GM21825 (cell line): ENCODE data around the gene SPRY4.
"Not testable (repeated sequence)": the region's sequence is repeated elsewhere in the genome, so short reads cannot be mapped to it uniquely, and the experiment has no call there.

ENCODE experiments used
- ATAC-seq: cut with Tn5 transposase; IDR thresholded peaks from one replicate; pipeline ENCODE4 v1.9.1; 2021; ENCODE audit warnings: mild to moderate bottlenecking, moderate library complexity; ENCODE audit not compliant: unreplicated experiment

Gene SPRY4

DNA sequence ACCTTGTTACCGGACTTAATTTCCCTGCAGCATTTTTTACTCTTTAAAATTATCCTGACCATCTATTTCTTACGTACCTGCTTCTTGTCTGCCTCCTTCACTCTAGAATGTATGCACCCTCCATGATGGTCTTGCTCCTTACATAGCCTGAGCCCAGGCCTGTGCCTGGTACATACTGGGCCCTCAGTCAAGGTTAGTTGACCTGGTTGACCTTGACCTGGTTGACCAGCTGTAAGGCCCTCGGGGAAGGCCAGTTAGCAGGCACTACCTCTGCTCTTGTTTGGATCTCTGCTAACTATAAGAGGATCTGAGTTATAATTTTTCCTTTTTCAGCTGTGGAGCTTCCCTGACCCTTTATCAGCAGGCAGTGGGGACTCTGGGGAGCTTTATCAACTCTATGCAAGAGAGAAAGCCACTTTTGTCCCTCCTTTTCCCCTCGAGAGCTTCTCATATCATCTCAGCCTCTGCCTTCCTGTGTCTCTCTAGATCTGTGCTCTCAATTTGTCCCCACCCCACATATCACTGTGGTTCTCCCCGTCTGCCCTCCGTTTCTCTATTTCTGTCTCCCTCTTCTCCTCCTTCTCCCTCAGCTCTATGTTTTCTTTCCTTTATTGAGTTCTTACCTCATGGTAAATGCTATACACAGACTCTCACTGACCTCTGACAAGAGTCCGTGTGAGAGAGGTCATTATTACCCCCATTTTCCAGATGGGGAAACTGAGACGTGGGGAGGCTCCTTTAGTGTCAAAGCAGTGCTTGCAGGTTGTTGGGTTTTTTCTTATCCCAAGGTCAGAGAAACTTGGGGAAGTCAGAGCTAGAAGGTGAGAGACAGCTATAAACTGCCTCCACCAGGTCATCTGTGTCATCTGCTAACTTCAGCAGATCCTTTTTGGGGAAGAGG, 28.6 kb downstream of the SPRY4 start:
- ATAC-seq: no peak

DNA sequence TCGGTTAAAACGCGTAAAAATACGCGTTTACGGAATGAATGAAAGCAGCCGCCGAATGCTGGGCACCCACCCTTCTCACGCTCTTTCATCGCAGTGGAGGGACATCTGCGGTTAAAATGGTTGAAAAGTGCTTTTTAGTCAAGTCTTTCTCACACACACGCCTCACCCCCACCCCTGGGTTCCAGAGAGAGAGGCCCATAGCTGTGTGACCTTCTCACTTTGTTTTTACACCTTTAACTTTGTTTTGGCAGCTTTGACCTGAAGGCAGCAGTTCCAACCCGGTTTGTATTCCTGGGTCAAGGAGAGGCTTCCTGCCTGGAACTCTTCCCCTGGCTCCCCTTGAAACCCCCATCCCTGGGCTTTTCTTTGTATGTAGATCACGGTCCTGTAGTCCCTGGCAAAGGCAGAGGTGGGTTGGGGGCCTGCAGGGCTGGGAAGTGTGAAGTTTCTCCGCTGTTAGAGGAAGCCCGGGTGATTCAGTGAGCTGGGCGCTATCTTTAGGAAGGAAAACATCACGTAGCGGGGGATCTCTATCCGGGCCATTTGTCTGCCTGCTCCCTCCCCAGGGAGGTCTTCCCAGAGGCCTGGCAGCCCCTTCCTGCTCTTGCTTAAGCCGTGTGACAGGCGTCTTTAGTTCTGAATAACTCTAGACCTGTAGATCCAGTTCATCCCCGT, 29.6 kb downstream of the SPRY4 start:
- ATAC-seq: no peak

DNA sequence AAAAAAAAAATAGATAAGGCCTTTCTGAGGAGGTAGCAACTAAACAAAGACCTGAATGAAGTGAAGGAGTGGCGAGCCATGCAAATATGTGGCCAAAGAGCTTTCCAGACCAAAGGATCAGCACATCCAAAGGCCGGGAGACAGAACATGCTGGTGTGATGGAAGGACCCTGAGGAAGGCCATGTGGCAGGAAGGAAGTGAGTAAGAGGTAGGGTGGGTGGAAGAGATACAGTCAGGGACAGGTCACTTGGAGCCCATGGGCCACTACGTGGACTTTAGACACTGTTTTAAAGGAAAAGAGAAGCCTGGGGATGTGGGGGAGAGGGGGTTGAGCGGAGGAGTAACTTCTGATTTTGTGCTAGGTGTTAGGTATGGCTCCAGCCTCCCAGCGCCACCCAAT, 31.3 kb downstream of the SPRY4 start:
- no peak for ATAC-seq

DNA sequence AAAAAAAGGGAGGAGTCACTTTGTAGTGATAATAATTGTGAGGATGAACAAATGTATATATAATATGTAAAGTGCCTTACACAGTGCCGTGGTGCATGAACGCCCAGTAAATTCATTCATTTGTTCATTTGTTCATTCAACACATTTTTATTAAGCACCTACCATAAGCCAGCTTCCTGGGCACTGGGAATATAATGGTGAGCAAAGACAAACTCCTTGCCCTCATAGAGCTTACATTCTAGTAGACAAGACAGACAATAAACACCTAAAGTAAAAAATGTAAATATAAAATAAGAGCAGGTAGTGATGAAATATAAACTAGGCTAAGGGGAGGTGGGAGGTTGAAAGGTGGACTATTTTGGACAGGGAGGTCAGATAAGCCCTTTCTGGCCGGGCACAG, 32.0 kb downstream of the SPRY4 start:
- ATAC-seq: no peak

DNA sequence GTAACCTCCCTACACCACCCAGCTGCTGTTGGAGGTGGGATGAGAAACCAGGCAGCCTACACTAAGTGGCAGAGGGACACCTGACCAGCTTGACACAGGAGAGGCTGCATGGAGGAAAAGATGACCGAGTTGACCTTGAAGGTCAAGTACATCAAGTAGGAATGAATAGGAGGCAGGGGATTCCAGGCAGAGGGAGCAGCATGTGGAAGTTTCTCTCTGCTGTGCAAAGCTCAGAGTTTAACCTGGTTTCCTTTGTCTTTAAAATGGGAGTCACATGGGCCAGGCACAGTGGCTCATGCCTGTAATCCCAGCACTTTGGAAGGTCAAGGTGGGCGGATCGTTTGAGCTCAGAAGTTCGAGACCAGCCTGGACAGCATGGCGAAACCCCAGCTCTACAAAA, 32.6 kb downstream of the SPRY4 start:
- ATAC-seq: no peak

DNA sequence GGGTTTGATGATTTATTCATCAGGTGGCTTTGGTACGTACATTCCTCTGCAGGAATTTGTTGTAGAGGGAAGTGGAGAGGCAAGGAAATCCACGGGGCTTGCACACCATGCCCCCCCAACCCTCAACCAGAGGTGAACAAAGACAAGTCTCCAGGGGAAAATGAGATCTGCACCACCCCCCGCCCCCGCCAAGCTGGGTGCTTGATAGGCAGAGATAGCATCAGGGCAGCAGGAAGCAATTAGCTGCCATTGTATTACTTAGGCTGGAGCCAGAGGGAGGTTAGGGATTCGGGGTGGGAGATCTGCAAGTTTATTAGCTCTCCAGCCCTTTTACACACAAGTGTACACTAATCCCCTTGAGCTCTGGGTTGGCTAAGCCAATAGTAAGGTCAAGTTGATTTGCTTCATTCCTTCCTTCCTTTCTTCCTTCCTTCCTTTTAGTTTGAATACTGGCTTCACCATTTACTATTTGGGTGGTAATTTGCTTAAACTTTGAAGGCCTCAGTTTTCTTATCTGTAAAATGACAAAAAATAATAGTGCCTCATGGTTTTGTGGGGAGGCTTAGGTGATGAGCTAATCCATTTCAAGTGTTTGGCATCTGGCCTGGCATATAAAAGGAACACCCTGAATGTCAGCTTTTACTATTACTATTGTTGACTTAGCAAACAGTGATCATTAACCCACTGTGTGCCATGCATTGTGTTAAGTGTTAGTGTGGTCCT, 34.1 kb downstream of the SPRY4 start:
- ATAC-seq: no peak

DNA sequence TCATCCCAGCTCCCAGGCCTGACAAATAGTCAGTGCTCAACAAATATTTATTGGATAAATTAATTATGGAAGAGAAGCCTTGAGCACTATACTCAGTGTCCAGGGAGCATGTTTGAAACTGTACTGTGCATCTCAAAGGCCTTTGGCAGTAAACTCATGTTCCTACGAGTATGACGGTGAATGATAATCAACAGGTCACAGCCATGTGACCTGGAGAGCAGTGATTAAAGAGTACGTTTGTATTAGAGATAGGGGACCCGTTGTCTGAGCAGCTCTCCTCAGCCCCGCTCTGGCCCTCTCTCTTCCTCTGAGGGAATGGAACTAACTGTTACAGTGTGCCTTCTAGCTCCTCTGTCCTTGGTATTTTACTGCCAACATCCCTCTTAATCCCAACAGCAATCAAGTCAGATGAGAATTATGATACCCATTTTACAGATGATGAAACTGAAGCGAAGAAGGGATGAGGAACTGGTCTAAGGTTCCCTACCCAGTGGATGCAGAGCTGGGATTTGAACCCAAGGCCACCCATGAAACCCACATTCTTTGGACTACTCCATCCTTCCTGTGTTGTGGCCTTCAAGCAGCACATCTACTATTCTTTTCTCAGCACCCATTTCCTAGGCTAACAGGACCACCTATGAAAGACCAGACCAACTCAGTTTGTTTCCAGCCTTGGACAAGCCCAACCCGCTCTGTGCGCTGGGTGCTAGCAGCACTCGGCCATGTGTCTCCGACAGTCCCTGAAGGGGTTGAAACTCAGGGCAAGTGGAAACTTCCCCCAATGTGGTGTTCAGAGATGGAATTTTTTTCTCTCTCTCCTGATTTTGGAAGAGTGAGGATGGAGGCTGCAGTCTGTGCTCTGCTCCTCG, 34.9 kb downstream of the SPRY4 start:
- no peak for ATAC-seq

DNA sequence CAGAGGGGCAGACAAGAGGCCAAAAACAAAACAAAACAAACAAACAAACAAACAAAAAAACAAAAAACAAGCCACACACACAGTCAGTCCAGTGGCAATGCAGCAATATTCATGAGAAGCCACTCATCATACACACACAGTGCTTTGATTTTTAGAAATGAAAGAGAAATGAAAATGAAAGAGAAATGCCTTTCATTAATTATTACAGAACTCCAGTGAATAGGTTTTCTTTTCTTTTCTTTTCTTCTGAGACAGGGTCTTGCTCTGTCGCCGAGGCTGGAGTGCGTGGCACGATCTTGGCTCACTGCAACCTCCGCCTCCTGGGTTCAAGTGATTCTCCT, 36.9 kb downstream of the SPRY4 start:
- peak; percentile 52 for ATAC-seq

DNA sequence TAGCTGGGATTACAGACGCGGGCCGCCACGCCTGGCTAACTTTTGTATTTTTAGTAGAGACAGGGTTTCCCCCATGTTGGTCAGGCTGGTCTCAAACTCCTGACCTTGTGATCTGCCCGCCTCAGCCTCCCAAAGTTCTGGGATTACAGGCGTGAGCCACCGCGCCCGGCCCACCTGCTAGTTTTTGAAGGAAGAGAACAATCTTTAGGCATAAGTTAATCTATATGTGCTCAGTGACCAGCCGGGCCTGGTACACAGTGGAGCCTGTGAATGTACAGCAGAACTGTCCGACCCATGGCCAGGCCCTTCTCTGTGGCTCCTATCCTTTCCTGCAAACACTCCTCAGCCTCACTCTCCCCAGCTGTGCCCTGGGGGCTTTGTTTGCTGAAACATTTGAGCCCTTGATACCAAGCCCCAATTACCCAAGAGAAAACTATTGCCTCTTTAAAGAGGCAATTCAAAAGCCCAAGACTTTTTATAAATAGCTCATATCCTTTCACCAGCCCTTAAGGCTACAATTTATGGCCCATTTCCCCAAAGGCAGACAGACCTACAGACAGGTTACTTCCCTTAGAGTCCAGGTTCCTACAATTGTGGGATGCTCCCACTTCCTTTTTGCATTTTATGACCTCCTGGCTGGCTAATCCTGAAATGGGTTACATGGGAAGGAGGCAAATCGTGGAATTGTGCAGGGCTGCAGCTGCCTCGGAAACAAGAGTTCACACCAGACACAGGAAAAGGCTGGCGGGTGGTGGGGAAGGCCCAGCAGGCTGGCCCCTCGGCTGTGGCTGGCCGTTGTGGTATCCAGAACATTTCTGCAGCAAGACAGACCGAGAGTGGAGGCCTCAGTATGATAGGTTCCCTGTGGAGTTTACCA, 37.5 kb downstream of the SPRY4 start:
- ATAC-seq: peak; percentile 86

DNA sequence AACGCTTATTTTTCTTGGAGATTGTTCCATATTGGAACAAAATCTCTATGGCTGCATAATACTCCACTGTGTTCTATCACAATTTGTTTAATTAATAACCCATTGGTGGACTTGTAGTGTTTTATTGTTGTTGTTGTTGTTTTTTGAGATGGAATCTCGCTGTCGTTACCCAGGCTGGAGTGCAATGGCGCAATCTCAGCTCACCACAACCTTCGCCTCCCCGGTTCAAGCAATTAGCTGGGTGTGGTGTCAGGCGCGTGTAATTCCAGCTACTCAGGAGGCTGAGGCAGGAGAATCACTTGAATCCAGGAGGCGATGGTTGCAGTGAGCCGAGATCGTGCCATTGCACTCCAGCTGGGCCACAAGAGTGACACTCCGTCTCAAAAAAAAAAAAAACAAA, 38.7 kb downstream of the SPRY4 start:
- no peak for ATAC-seq

DNA sequence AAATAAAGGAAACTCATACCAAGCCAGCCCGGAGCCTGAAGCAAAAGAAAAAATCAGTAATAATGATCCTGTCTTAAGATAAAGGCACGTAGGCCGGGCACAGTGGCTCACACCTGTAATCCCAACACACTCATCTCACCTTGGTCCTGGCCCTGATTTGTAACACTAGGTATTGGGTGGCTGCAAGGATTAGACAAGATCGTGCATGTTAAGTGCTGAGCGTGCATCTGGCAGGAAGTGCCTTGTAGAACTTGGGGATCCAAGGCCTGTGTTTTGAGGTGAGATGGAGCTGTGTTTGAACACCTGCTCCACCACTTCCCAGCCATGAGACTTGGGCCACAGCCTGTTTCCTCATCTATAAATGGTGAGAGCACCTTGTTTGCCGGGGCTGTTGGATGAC, 41.5 kb downstream of the SPRY4 start:
- no peak for ATAC-seq

DNA sequence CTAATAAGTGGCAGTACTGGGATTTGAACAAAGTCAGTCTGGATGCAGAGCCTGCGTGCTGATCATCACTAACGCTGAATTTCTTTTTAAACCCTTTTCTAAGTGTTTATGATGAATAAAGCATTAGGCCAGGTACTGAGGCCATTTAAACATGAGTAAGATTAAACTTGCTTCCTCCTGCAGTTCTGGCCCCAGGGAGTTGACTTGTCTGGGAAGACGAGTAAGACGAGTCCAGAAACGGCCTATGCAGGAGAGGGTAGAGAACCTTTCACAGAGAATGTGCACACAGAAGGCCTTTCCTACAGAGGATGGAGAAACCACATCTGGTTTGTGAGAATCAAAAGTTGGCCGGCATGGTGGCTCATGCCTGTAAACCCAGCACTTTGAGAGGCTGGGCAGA, 42.9 kb downstream of the SPRY4 start:
- ATAC-seq: no peak

DNA sequence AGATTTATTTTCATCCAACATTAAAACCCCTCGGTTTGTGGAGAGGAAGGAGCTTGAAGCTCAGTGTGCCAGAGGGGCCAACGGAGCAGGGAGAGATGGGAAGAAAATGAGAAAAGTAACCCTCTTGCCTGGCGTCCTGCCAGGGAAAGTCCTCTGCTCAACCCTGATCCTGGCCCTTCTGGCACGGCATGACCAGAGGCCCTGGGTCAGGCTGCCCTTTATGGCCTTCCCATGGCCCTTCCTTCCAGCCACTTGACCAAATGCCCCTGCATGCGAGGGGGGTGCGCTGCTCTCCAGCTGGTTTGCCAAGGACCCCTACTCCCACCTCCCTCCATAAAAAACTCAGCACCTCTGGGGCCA, 43.8 kb downstream of the SPRY4 start:
- ATAC-seq: no peak

DNA sequence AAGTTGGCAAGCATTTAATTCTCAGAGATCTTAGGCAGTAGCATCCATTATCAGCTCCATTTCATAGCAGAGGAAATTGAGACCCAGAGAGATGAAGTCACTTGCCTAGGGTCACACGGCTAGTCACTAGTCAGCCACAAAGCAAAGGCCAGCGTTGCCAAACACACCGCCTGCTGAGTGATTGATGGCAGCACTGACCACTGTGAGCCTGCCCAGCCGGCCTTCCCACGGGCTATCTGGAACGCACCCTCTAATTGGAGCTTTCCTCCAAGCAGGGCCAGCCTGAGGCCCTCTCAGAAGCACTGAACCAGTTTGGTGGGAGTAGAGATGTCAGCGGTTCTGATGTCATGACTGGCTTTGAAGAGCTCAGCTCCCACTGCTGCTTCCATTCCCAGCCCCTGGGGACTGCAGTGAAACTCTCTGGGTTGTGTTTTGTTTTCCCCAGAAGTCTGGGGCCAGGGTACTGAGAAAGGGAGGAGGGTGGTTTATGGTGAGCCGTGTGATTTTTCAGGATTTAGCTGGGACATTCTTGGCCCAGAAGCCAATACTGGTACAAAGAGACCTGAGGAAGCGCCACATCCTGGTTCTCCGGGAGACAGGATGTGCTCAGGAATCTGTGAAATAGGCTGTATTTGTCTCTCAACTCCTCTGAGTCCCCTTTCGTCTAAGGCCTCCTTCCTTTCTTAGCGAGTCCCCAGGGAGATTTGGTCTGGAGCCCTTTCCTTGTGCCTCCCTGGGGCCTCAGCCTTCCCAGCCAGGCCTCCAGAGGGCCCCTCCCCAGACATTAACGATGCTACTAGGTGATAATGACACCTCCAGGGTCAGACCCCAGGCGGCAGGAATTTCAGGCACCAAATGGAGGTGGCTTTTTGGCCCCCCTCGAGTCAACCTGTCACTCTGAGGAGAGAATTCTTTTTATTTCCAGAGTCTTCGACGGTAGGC, 44.5 kb downstream of the SPRY4 start:
- ATAC-seq: no peak

DNA sequence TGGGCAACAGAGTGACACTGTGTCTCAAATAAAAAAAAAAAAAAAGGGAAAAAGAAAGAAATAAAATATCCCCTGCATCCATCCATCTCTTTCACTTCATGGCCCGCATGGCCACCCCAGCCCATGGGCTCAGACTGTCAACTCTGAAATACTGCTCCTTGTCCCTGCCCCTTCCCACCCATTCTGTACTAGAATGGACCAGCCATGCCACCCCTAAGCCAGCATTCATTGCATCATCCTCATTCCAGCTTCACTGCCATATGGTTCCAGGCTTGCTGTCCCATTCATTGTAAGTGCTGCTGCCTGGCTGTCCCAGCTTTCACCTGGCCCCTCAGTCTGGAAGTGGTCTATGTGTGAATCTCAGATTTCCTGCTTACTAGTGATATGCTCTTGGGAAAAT, 46.2 kb downstream of the SPRY4 start:
- ATAC-seq: no peak

DNA sequence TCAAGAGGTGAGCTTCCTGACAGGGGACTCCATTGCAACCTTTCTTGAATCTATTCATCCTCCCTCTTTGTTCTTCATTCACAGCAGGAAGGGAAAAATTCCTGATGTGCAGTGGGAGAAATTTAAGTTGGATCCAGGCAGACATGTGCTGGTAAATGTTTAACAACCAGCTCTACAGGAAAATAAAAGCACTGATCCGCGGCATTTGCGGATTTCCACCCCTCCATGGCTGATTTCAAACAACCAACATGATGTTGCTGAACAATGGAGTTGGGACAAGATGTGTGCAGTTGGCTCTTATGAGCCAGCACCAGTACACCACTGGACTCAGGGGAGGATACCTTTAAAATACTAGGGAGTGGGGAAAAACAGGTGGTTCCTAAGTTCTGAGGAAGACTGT, 47.0 kb downstream of the SPRY4 start:
- no peak for ATAC-seq

DNA sequence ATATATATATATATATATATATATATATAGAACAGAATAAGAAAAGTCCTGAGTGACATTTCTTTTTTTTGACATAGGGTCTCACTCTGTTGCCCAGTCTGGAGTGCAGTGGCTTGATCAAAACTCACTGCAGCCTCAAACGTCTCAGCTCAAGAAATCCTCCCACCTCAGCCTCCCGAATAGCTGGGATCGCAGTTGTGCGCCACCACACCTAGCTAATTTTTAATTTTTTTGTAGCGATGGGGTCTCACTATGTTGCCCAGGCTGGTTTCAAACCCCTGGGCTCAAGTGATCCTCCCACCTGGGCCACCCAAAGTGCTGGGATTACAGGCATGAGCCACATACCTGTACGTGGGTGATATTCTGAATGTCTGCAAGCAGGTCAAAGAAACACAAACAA, 48.3 kb downstream of the SPRY4 start:
- no peak for ATAC-seq

DNA sequence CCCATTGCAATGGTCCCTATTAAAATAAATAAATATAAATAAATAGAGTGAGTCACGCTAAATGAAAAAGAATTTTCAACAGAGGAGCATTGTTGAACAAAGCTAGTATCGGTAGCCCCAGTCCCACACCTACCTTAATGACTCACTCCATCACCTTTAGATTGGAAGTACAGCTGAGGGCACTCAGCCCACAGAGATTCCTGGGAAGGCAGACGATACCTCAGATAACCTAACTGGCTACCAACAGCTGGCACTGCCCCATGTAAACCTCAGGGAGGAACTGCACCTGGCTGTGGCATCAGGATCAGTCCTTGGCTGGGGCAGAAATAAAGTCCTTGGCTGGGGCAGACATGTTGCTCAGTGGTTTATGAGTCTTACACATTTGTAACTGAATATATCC, 49.3 kb downstream of the SPRY4 start:
- ATAC-seq: no peak

DNA sequence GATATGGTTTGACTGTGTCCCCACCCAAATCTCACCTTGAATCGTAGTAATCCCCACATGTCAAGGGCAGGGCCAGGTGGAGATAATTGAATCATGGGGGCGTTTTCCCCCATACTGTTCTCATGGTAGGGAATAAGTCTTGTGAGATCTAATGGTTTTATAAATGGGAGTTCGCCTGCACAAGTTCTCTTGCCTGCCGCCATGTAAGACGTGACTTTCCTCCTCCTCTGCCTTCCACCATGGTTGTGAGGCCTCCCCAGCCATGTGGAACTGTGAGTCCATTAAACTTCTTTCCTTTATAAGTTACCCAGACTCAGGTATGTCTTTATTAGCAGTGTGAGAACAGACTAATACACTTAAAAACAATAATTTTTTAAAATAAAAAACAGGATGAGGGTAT, 52.2 kb downstream of the SPRY4 start:
- ATAC-seq: not testable (repeated sequence)
